Lower lobe of right lung (tissue), 2 donors: ENCODE results near the gene TPCN2. TPM values are rescaled to one million over a fixed set of nuclear protein-coding genes. Genes with fewer than 3 reads are reported as not detected.

ENCODE experiments used
- ATAC-seq, 2 donors: fragments of 200-7000 bp; cut with Tn5 transposase; one replicate each; pipeline ENCODE4 v1.9.1; 2020 to 2022; ENCODE audit warnings: mild to moderate bottlenecking in 2 of 2, moderate library complexity in 2 of 2
- DNase-seq: peaks from one replicate; pipeline ENCODE4 v3.0.0-alpha.2; 2020
- H3K27ac ChIP-seq: fragments of 200-600 bp; one replicate; pipeline ENCODE4 v1.8.0; 2022
- H3K27me3 ChIP-seq: fragments of 200-600 bp; one replicate; pipeline ENCODE4 v1.8.0; 2022; ENCODE audit warnings: low read depth
- H3K36me3 ChIP-seq: fragments of 200-600 bp; one replicate; pipeline ENCODE4 v1.8.0; 2022; ENCODE audit warnings: mild to moderate bottlenecking
- H3K4me1 ChIP-seq: fragments of 200-600 bp; one replicate; pipeline ENCODE4 v1.8.0; 2022
- H3K4me3 ChIP-seq: fragments of 200-600 bp; one replicate; pipeline ENCODE4 v1.8.0; 2022; ENCODE audit warnings: mild to moderate bottlenecking
- H3K9me3 ChIP-seq: fragments of 200-600 bp; one replicate; pipeline ENCODE4 v1.8.0; 2022
- CTCF ChIP-seq: fragments of 200-600 bp; IDR thresholded peaks from one replicate; pipeline ENCODE4 v1.8.0; 2022; ENCODE audit warnings: antibody characterized with exemption, mild to moderate bottlenecking
- intact Hi-C: fragments of 100-400 bp; cut with DNase I; formaldehyde crosslinking; loops from one replicate; pipeline ENCODE4 v1.11.0; 2022
- total RNA-seq: library from RNA; stranded (reverse); fragmentation: NEBNext Ultra II Directional; extraction: Animal tissue kit (Norgen Biotek cat#: 25700); gene quantifications from one replicate; pipeline ENCODE4 v1.2.1, GENCODE V29; 2021
- donor health status: DM: no; HTN: yes; CAD: no; lungs with severe emphysema.

The TPCN2 gene
- total RNA-seq, 1 donor from 2014 or later = 18.2 TPM

- Histone ChIP-seq H3K27me3 (no peaks in the 10 kb centered on the region), H3K27ac (no peak overlapping the region), H3K36me3 (no peaks in the 10 kb centered on the region), H3K4me3 (no peak overlapping the region), H3K9me3 (no peaks in the 10 kb centered on the region), H3K4me1 (peaks cover 19% of the 10 kb centered on the region)
- TF ChIP-seq CTCF = no peak
- ATAC-seq (no peak), DNase-seq (no peak)
- intact Hi-C loops = no loop called here
These were observed 18.4 kb upstream of the TPCN2 start for GRCh38 chr11:69030301-69030700.

- H3K36me3 ChIP-seq = no peaks in the 10 kb centered on the region
- H3K9me3 ChIP-seq = no peaks in the 10 kb centered on the region
- H3K4me3 ChIP-seq = no peak overlapping the region
- no peak for DNase-seq
- H3K4me1 ChIP-seq = peaks cover 11% of the 10 kb centered on the region
- no peak overlapping the region for H3K27ac ChIP-seq
- intact Hi-C loops = no loop called here
- ATAC-seq = no peak
- H3K27me3 ChIP-seq = no peaks in the 10 kb centered on the region
- no peak for TF ChIP-seq CTCF
These were observed 15.9 kb upstream of the TPCN2 start for GRCh38 chr11:69032833-69033232.

GRCh38 chr11:69033431-69033830 is 15.3 kb upstream of the TPCN2 start:
- Histone ChIP-seq H3K27me3 (no peaks in the 10 kb centered on the region), H3K36me3 (no peaks in the 10 kb centered on the region), H3K27ac (no peak overlapping the region), H3K4me1 (peaks cover 6% of the 10 kb centered on the region), H3K4me3 (no peak overlapping the region), H3K9me3 (no peaks in the 10 kb centered on the region)
- ATAC-seq (no peak), DNase-seq (no peak)
- intact Hi-C loops = no loop called here
- no peak for TF ChIP-seq CTCF

- DNase-seq = no peak
- TF ChIP-seq CTCF = no peak
- H3K4me1 ChIP-seq = peaks cover 6% of the 10 kb centered on the region
- H3K27ac ChIP-seq = no peak overlapping the region
- H3K9me3 ChIP-seq = no peaks in the 10 kb centered on the region
- intact Hi-C loops = no loop called here
- no peaks in the 10 kb centered on the region for H3K36me3 ChIP-seq
- no peak overlapping the region for H3K4me3 ChIP-seq
- no peak for ATAC-seq
- no peaks in the 10 kb centered on the region for H3K27me3 ChIP-seq
These were observed 14.4 kb upstream of the TPCN2 start for GRCh38 chr11:69034123-69034867.

- ATAC-seq = no peak
- no peaks in the 10 kb centered on the region for H3K36me3 ChIP-seq
- no peaks in the 10 kb centered on the region for H3K4me1 ChIP-seq
- no peak for TF ChIP-seq CTCF
- H3K4me3 ChIP-seq = no peak overlapping the region
- DNase-seq = no peak
- H3K27ac ChIP-seq = peak overlapping the region; percentile 11
- intact Hi-C loops = no loop called here
- no peaks in the 10 kb centered on the region for H3K9me3 ChIP-seq
- H3K27me3 ChIP-seq = no peaks in the 10 kb centered on the region
These were observed 13.4 kb upstream of the TPCN2 start for GRCh38 chr11:69035150-69035945.
